IMR-90 (cell line): ENCODE results near the gene SUPT3H. TPM values are rescaled to one million over a fixed set of nuclear protein-coding genes. Genes with fewer than 3 reads are reported as not detected.

Source experiments
- ATAC-seq: fragments of 200-7000 bp; cut with Tn5 transposase; 2 replicates; pipeline ENCODE4 v1.9.1; 2020; ENCODE audit warnings: low read depth, mild to moderate bottlenecking, moderate library complexity
- BruUV-seq: library from RNA; stranded (reverse); fragments of 400-500 nt; replicated peaks from 2 replicates; lab custom pipeline; 2021; lab: Mats Ljungman, UMichigan
- CTCF ChIA-PET: fragments of 300-600 bp; formaldehyde crosslinking; extraction: SDS; loops from one replicate; lab custom pipeline; 2021; ENCODE audit warnings: antibody characterized with exemption; lab: Yijun Ruan, JAX
- POLR2A ChIA-PET: fragments of 300-600 bp; sonication (Branson Sonifier 250); formaldehyde crosslinking; loops from one replicate; lab custom pipeline; 2022; ENCODE audit warnings: antibody characterized with exemption; ENCODE audit not compliant: unreplicated experiment; lab: Charles Lee
- DNase-seq: peaks from one replicate; pipeline ENCODE4 v3.0.0; 2013
- H2AFZ ChIP-seq: replicated peaks from 2 replicates; pipeline ENCODE3; 2013; ENCODE audit warnings: low read length, mild to moderate bottlenecking; ENCODE audit not compliant: poor library complexity
- H2AK5ac ChIP-seq: 2 replicates; pipeline ENCODE4 v1.6.1; 2013; ENCODE audit warnings: low read depth, low read length, inconsistent platforms
- H2AK9ac ChIP-seq: replicated peaks from 2 replicates; pipeline ENCODE3; 2013; ENCODE audit warnings: mild to moderate bottlenecking, low read depth, low read length, moderate library complexity; ENCODE audit not compliant: poor library complexity
- H2BK120ac ChIP-seq: 2 replicates; pipeline ENCODE4 v1.6.1; 2013; ENCODE audit warnings: low read depth, low read length, inconsistent platforms
- H2BK15ac ChIP-seq: 3 replicates; pipeline ENCODE4 v1.6.1; 2013; ENCODE audit warnings: low read depth, low read length, inconsistent platforms
- H2BK20ac ChIP-seq: 2 replicates; pipeline ENCODE4 v1.6.1; 2013; ENCODE audit warnings: low read depth, mild to moderate bottlenecking, inconsistent platforms, low read length, moderate library complexity
- H2BK5ac ChIP-seq: 2 replicates; pipeline ENCODE4 v1.6.1; 2013; ENCODE audit warnings: mild to moderate bottlenecking, low read depth, low read length, inconsistent platforms; ENCODE audit not compliant: poor library complexity, severe bottlenecking
- H3K14ac ChIP-seq: replicated peaks from 2 replicates; pipeline ENCODE4 v1.6.1; 2013; ENCODE audit warnings: low read depth, low read length, inconsistent platforms
- H3K18ac ChIP-seq: 2 replicates; pipeline ENCODE4 v1.6.1; 2013; ENCODE audit warnings: low read depth, low read length, control low read depth
- H3K23ac ChIP-seq: 2 replicates; pipeline ENCODE4 v1.6.1; 2013; ENCODE audit warnings: low read depth, low read length, inconsistent platforms
- H3K27ac ChIP-seq: 2 replicates; pipeline ENCODE4 v1.5.1; 2013; ENCODE audit warnings: mild to moderate bottlenecking, control low read depth, low read length; ENCODE audit not compliant: insufficient read depth
- H3K27me3 ChIP-seq: 2 replicates; pipeline ENCODE4 v1.6.1; 2013; ENCODE audit warnings: low read length; ENCODE audit not compliant: control insufficient read depth, insufficient read depth
- H3K36me3 ChIP-seq: 2 replicates; pipeline ENCODE4 v1.6.1; 2013; ENCODE audit warnings: low read length, mixed read lengths; ENCODE audit not compliant: control insufficient read depth, insufficient read depth
- H3K4ac ChIP-seq: 2 replicates; pipeline ENCODE4 v1.6.1; 2013; ENCODE audit warnings: low read depth, low read length, inconsistent platforms
- H3K4me1 ChIP-seq: 2 replicates; pipeline ENCODE4 v1.6.1; 2013; ENCODE audit warnings: low read length, mixed read lengths; ENCODE audit not compliant: control insufficient read depth, insufficient read depth
- H3K4me2 ChIP-seq: 2 replicates; pipeline ENCODE4 v1.6.1; 2013; ENCODE audit warnings: low read depth, mild to moderate bottlenecking, control low read depth, low read length, moderate library complexity
- H3K4me3 ChIP-seq: 2 replicates; pipeline ENCODE4 v1.5.1; 2013; ENCODE audit warnings: low read depth, mild to moderate bottlenecking, control low read depth, low read length, moderate library complexity; ENCODE audit not compliant: insufficient read depth
- H3K56ac ChIP-seq: 2 replicates; pipeline ENCODE4 v1.6.1; 2013; ENCODE audit warnings: low read length, inconsistent platforms; ENCODE audit not compliant: insufficient read depth; ENCODE audit errors: extremely low read depth
- H3K79me1 ChIP-seq, 2 experiments: 2 replicates each; pipeline ENCODE4 v1.6.1; 2013; ENCODE audit warnings: low read length in 2 of 2, inconsistent platforms in 1 of 2, low read depth in 1 of 2
- H3K9ac ChIP-seq: 2 replicates; pipeline ENCODE4 v1.6.1; 2013; ENCODE audit warnings: low read depth, low read length, control low read depth
- H3K9me1 ChIP-seq: 2 replicates; pipeline ENCODE4 v1.6.1; 2013; ENCODE audit warnings: low read length, inconsistent platforms; ENCODE audit not compliant: insufficient read depth
- H3K9me3 ChIP-seq: 2 replicates; pipeline ENCODE4 v1.6.1; 2013; ENCODE audit warnings: low read length; ENCODE audit not compliant: control insufficient read depth, insufficient read depth
- H4K20me1 ChIP-seq: 2 replicates; pipeline ENCODE4 v1.6.1; 2013; ENCODE audit warnings: low read length, inconsistent platforms; ENCODE audit not compliant: insufficient read depth
- H4K5ac ChIP-seq: 2 replicates; pipeline ENCODE4 v1.6.1; 2013; ENCODE audit warnings: mild to moderate bottlenecking, low read depth, low read length, control low read depth
- H4K8ac ChIP-seq, 2 experiments: 2 replicates each; pipeline ENCODE4 v1.6.1; 2013; ENCODE audit warnings: low read depth in 2 of 2, low read length in 2 of 2, control low read depth in 1 of 2, inconsistent platforms in 1 of 2
- H4K91ac ChIP-seq: 2 replicates; pipeline ENCODE4 v1.6.1; 2013; ENCODE audit warnings: low read depth, low read length, inconsistent platforms; ENCODE audit not compliant: insufficient read depth
- BHLHE40 ChIP-seq: fragments of 150-350 bp; IDR thresholded peaks from 2 replicates; pipeline ENCODE4 v1.6.1; 2016; ENCODE audit warnings: mild to moderate bottlenecking, low read depth, low read length
- CEBPB ChIP-seq: IDR thresholded peaks from 2 replicates; pipeline ENCODE4 v1.6.1; 2012; ENCODE audit warnings: low read depth, low read length, improper control_type of control experiment
- FOS ChIP-seq: fragments of 150-350 bp; IDR thresholded peaks from 2 replicates; pipeline ENCODE4 v1.6.1; 2016; ENCODE audit warnings: low read depth, low read length
- MAFK ChIP-seq: IDR thresholded peaks from 2 replicates; pipeline ENCODE4 v1.6.1; 2012; ENCODE audit warnings: low read depth, low read length, improper control_type of control experiment
- MXI1 ChIP-seq: IDR thresholded peaks from 2 replicates; pipeline ENCODE4 v1.6.1; 2012; ENCODE audit warnings: low read depth, mild to moderate bottlenecking, low read length, moderate library complexity, borderline replicate concordance
- POLR2A ChIP-seq: IDR thresholded peaks from 2 replicates; pipeline ENCODE4 v1.6.1; 2012; ENCODE audit warnings: mild to moderate bottlenecking, low read depth, low read length
- RCOR1 ChIP-seq: IDR thresholded peaks from 2 replicates; pipeline ENCODE4 v1.6.1; 2012; ENCODE audit warnings: mild to moderate bottlenecking, low read length, improper control_type of control experiment; ENCODE audit not compliant: insufficient replicate concordance
- RFX5 ChIP-seq: IDR thresholded peaks from 2 replicates; pipeline ENCODE4 v1.8.0; 2012; ENCODE audit warnings: low read depth, mild to moderate bottlenecking, low read length, moderate library complexity
- WGBS, 2 experiments: methylation state at CpG; one replicate each; pipeline versions ENCODE4 v1.1.5 to v1.1.7; 2013; ENCODE audit warnings: missing lambda C conversion rate in 2 of 2; ENCODE audit not compliant: insufficient read length in 1 of 2; ENCODE audit errors: extremely low coverage in 2 of 2; 5-methylcytosine and 5-hydroxymethylcytosine counted together
- dilution Hi-C: fragments of 300-500 bp; cut with HindIII; formaldehyde crosslinking; loops from one replicate; pipeline ENCODE4 v1.14.3; 2018; ENCODE audit warnings: low sequenced_read_pairs; ENCODE audit not compliant: unreplicated experiment
- in situ Hi-C: fragments of 300-500 bp; cut with MboI; formaldehyde crosslinking; loops from 3 replicates; pipeline ENCODE4 v1.14.3; 2019; ENCODE audit warnings: low sequenced_read_pairs, inconsistent platforms, mixed read lengths
- intact Hi-C: fragments of 100-400 bp; cut with micrococcal nuclease; formaldehyde crosslinking; loops from 2 replicates; pipeline ENCODE4 v1.10.0; 2022
- polyA plus RNA-seq, 3 experiments: library from polyadenylated mRNA; depleted of rRNA; stranded (reverse); fragments of >200 nt; gene quantifications; 2 replicates each; pipeline ENCODE4 v1.2.3, GENCODE V29; 2012; ENCODE audit warnings: low replicate concordance in 1 of 3
- total RNA-seq: library from RNA; depleted of rRNA; stranded (reverse); fragments of >200 nt; gene quantifications from 2 replicates; pipeline ENCODE4 v1.2.3, GENCODE V29; 2012
- TF ChIP-seq, protein P1 (sequence below): fragments of 150-350 bp; IDR thresholded peaks from 2 replicates; pipeline ENCODE4 v1.6.1; 2017; ENCODE audit warnings: mild to moderate bottlenecking, antibody characterized with exemption, low read length, low read depth
- TF ChIP-seq, protein P2 (sequence below): conservative IDR thresholded peaks from 2 replicates; pipeline ENCODE4 v1.5.1; 2012; ENCODE audit warnings: mild to moderate bottlenecking, low read depth, low read length, improper control_type of control experiment

SUPT3H gene
- total and polyA plus RNA-seq, 2 of the 4 experiments (the other 2 are of a cell fraction) = 4.5 to 5.0 TPM

DNA sequence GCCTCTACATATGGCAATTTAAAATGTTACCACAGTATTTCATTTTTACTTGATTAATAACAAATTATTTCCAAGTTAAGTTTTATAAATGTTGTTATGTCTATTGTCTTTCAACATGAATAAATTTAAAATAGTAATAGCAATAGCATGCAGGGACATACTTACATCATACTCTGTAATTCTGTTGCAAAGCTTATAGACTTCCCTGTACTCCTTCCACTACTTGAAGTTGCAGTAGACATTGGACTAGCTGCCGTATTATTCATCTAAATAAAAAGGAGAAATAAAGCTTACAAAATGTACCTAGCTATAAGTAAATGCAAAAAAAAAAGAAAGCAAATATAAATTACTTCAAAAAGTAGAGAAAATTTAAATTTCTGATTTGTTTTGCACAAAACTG, 12.7 kb downstream of the SUPT3H start:
- H3K18ac ChIP-seq = no peak overlapping the region
- no peak overlapping the region for H4K8ac ChIP-seq
- CTCF ChIA-PET = no interaction called here
- H3K4me2 ChIP-seq = no peak overlapping the region
- H3K36me3 ChIP-seq = no peaks in the 10 kb centered on the region
- no peaks in the 10 kb centered on the region for H3K9me3 ChIP-seq
- no peak overlapping the region for H2AK9ac ChIP-seq
- H2BK120ac ChIP-seq = no peak overlapping the region
- H2BK15ac ChIP-seq = no peak overlapping the region
- H2BK20ac ChIP-seq = no peak overlapping the region
- no peak overlapping the region for H2BK5ac ChIP-seq
- H3K23ac ChIP-seq = no peak overlapping the region
- no peak overlapping the region for H3K4me3 ChIP-seq
- H3K9ac ChIP-seq = no peak overlapping the region
- no peak overlapping the region for H4K91ac ChIP-seq
- POLR2A ChIA-PET = interaction anchor here (0.6 kb wide), 1 partner anchor 641 kb away, joined by 7 read pairs; no protein-coding TSS in a partner anchor
- no peak overlapping the region for H3K4ac ChIP-seq
- ATAC-seq (no peak), DNase-seq (no peak)
- in situ Hi-C loops (no loop called here), dilution Hi-C loops (no loop called here), intact Hi-C loops (loop anchor here (5.0 kb wide), 1 partner anchor 38 kb away; the partner anchor contains the start of gene RUNX2)
- H3K56ac ChIP-seq = no peak overlapping the region
- no peak overlapping the region for H2AFZ ChIP-seq
- no peak for TF ChIP-seq RFX5
- no peak for TF ChIP-seq RCOR1
- TF ChIP-seq CEBPB = no peak
- no peak for TF ChIP-seq MAFK
- TF ChIP-seq FOS = no peak
- TF ChIP-seq MXI1 = no peak
- TF ChIP-seq, protein P1, sequence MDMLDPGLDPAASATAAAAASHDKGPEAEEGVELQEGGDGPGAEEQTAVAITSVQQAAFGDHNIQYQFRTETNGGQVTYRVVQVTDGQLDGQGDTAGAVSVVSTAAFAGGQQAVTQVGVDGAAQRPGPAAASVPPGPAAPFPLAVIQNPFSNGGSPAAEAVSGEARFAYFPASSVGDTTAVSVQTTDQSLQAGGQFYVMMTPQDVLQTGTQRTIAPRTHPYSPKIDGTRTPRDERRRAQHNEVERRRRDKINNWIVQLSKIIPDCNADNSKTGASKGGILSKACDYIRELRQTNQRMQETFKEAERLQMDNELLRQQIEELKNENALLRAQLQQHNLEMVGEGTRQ = no peak
- TF ChIP-seq, protein P2, sequence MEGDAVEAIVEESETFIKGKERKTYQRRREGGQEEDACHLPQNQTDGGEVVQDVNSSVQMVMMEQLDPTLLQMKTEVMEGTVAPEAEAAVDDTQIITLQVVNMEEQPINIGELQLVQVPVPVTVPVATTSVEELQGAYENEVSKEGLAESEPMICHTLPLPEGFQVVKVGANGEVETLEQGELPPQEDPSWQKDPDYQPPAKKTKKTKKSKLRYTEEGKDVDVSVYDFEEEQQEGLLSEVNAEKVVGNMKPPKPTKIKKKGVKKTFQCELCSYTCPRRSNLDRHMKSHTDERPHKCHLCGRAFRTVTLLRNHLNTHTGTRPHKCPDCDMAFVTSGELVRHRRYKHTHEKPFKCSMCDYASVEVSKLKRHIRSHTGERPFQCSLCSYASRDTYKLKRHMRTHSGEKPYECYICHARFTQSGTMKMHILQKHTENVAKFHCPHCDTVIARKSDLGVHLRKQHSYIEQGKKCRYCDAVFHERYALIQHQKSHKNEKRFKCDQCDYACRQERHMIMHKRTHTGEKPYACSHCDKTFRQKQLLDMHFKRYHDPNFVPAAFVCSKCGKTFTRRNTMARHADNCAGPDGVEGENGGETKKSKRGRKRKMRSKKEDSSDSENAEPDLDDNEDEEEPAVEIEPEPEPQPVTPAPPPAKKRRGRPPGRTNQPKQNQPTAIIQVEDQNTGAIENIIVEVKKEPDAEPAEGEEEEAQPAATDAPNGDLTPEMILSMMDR = no peak
- no peak for TF ChIP-seq BHLHE40
- TF ChIP-seq POLR2A = no peak
- no CpG with 5 or more reads among the region's 1 CpG for WGBS, 2 experiments
- peaks cover under 1 to 3% of the 10 kb centered on the region in 2 experiments; a peak in 1 of 4 replicates for H3K79me1 ChIP-seq
- H3K4me1 ChIP-seq = no peaks in the 10 kb centered on the region; the same call in 1 of the 2 replicates
- H2AK5ac ChIP-seq = no peak overlapping the region
- no peaks in the 10 kb centered on the region for H4K20me1 ChIP-seq
- H3K27me3 ChIP-seq = no peaks in the 10 kb centered on the region
- no TSS peak for BruUV-seq
- H4K5ac ChIP-seq = no peak overlapping the region
- H3K9me1 ChIP-seq = no peaks in the 10 kb centered on the region
- H3K14ac ChIP-seq = no peak overlapping the region
- H3K27ac ChIP-seq = no peak overlapping the region
